ENCODE results near the gene FCHSD2.

FCHSD2 gene

GRCh38 chr11:73171436-73172161 lies 29.5 kb upstream of the FCHSD2 start:
- DNase-seq, result no peak

DNA sequence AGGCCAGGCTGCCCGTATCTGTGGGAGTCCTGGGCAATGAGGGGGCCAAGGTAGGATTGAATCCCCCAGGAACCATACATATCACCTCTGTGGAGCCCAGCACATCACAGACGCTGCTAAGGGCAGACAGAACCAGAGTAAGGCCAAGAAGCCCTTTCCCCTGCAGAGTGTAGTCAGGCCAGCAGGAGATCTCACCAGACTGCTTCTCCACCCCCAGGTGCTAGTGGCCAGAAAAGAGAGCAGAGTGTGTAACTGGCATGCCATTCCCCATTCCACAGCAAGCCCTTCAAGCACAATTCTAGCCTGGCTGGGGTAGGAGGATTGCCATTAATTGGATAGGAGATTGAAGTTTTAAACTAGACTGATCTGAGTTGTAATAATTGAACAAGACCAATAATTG lies 28.0 kb upstream of the FCHSD2 start:
- DNase-seq, result no peak

GRCh38 chr11:73168925-73169579 lies 26.9 kb upstream of the FCHSD2 start:
- no peak for DNase-seq

DNA sequence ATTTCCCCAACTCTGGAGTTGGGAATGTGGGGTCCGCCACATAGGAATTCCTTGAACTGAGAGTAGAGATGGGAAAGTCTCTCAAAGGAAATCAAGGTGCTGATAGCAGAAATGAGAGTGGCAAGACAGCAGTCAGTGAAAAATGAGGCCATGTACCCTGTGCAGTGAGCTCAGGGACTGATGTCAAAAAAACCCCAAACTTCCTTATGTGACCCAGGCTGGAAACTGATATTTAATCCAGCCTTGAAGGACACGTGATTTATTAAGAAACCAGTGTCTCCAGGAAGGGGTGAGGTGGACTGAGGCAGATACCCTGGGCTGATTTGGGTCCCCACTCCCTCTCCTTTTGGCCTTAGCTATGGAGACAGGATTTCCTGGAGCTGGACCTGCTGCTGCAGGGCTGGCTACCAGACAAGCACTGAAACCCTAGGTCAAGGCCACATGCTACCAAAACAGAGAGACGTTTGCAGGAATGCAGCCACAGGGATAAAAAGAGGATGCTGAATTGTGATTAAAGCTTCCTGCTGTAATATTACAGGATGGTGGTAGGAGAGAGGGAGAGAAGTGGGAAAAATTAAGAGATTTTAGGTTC lies 25.3 kb upstream of the FCHSD2 start:
- no peak for DNase-seq

DNA sequence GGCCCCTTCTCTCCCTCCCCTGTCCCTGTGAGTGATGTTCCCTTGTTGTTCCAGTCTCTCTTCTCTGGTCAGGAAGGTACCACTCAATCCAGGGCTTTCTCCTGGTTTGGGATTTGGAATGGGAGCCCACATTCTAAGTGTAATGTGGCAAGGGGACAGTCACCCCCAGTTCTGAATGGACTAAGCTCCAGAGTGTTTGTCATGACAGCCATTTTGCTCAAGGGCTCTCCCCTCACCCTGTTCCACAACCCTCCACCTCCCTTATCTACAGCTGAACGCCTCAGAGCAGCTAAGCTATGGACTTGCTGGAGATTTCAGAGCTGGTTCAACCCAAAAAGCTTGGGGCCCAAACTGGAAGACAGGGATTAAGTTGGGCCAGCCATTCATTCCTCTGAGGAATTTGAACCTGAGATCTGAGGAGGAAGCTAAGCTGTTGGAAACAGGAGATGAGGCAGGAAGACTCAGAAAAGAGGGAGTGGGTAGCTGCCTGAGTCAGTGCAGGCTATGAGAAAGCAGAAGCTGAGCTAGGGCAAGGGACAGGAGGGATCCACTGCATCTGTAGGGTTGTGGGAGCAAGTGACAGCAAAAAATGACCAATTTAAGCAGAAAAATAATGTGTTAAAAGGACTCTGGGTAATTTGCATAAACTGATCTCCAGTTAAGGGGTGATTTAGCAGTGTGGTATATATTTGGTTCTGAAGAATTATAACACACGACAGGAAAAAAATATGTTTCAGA lies 22.9 kb upstream of the FCHSD2 start:
- no peak for DNase-seq

DNA sequence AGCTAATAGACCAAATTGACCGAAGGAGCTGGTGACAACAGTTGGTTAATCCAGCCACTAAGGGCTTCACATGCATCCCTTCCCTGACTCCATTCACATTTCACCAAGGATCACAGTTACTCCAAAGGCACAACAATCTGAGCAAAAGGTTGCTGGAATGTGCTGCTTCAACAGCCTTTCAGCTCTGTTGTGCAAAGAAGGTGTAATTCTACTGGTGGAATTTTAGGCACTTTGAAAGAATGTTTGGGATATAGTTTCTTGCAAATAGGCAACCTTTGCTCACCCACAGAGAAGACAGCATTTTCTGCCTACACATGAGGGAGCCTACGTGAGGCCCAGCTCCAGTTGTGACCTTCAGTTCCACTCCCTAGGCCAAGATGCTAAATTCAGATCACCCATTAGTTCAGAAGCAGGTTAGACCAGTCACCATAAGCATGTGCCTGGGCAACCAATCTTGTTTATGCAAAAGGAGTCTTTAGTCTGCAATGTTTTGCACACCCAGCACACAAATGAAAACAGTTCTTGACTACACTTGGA lies 21.6 kb upstream of the FCHSD2 start:
- no peak for DNase-seq

DNA sequence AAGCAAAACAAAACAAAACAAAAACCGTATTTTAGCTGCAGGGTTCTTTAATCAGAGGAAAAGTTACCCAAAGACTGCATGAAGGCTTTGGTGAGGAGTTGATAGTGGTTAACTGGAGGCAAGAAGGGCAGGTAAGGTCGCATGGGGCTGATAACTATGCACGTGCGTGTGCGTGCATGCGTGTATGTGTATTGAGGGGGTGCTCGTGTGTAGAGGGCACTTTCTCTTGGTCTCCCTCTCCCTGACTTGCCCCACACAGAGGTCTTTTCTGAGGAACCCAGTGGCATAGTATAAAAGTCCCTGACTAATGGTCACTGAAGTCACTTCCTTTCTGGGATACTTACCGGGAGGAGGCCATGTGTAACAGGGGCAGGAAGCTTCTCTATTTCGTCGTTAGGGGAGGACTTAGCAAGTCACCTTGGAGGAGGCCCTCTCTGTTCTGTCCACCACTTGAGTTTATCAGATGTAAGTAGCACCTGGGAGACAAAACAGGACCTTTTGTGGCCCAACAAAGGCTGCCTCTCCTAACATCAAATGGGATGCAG lies 20.1 kb upstream of the FCHSD2 start:
- DNase-seq, result no peak

- no peak for DNase-seq
Observed at GRCh38 chr11:73160005-73160760, 18.1 kb upstream of the FCHSD2 start.

DNA sequence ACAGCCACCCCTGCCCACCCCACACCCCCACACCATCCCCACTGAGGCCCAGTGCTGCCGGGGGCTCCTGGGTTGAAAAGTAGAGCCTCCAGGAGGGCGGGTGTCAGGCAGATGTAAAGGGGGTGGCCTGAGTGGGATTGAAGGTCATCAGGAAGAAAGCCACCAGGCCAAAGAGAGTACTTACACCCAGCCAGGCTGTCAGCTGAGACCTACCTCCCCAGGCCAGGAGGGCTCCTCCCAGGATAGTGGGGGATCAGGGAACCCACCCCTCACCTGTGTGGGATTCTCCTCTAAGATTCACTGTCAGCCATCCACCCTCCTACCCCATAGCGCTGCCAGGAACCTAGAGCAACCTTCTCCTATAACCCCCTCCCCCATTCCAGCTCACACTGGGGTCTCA lies 17.2 kb upstream of the FCHSD2 start:
- DNase-seq, result no peak

GRCh38 chr11:73158356-73159051 lies 16.4 kb upstream of the FCHSD2 start:
- DNase-seq, result no peak

- no peak for DNase-seq
Observed at GRCh38 chr11:73157101-73158010, 15.2 kb upstream of the FCHSD2 start.

DNA sequence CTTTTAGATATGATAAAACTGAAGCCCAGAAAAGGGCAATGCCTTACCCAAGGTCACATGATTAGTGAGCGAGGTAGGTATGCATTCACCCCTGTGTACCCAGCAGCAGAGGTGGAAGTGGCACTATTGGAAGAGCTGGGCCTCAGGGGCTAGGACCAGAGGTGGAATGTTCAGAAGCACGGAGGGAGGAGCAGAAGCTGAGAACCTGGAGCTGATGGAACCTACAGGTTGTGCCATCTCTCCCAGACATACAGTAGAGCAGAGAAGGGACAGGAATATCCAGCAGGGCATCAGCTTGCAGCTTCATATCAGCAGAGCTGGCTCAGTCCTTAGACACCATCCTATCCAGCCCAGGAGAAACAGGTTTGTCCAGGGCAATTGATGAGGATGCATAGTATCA lies 14.6 kb upstream of the FCHSD2 start:
- DNase-seq, result no peak

- DNase-seq, result no peak
Observed at GRCh38 chr11:73156114-73156513, 14.0 kb upstream of the FCHSD2 start.

DNA sequence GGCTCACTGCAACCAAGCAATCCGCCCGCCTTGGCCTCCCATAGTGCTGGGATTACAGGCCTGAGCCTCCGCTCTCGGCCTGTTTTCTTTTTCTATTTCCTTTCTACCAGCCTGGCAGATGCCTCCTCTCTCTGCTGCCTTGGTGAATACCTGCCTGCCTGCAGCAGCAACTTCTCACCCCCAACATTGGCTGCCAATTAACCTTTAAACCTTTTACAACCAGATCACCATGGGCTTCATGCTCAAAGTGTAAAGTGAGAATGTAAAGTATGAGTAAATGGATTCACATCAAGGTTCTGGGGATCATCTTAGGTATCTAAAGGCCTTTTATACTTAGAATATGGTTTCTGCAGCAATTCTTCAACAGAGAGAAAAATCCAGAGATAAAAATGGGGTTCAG lies 13.0 kb upstream of the FCHSD2 start:
- DNase-seq, result no peak

DNA sequence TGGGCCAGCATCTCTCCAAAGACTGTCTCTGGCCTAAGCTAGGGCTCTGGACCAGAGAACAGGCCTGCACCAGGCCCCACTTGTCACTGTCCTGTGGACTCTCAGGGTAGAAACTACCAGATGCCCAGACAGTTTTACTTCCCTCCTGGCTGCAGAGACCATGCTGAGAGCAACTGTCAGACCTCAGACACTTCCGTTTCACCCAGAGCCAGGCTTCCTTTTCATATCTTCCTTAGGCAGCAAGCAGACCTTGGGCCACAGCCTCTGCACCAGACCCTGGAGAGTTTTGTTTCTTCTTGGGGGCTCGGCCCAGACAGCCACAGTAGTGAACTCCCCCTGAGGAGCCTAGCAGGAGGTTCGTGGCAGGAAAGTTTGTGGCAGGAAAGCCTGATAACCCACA lies 12.1 kb upstream of the FCHSD2 start:
- no peak for DNase-seq

- DNase-seq, result no peak
Observed at GRCh38 chr11:73152861-73153483, 10.9 kb upstream of the FCHSD2 start.

- DNase-seq, result no peak
Observed at GRCh38 chr11:73152086-73152853, 10.2 kb upstream of the FCHSD2 start.

GRCh38 chr11:73151416-73151815 lies 9.3 kb upstream of the FCHSD2 start:
- DNase-seq, result no peak

DNA sequence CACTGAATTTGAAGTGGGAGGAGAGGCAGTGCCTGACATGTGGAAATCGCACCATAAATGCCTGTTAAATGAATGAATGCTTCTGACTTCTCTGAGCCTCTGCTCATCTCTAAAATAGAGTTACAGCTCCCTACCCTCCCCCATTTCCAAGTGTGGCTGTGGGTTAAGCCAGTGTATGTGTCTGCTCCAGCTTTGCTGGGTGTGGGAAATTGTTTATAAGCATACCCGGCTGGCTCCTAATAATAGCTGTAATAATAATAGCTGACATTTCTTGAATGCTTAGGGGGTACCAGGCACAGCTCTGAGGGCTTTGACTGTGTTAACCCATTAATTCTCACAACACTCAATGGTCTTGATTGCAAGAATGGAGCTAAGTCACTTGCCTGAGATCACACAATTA lies 7.0 kb upstream of the FCHSD2 start:
- no peak for DNase-seq

Data from T1000 (cell line).